Stimulated activated CD8-positive, alpha-beta memory T cell treated with anti-CD3 and anti-CD28 coated beads, Interleukin-2, amount 100 ng/mL, for 1 hour (primary cell): ENCODE results near the gene FOCAD.
"Not testable (repeated sequence)": the region's sequence is repeated elsewhere in the genome, so short reads cannot be mapped to it uniquely, and the experiment has no call there.

Source experiments
- DNase-seq, 2 donors: peaks; one replicate each; pipeline ENCODE4 v3.0.0-alpha.2; 2020; ENCODE audit warnings: low read depth in 2 of 2

Gene FOCAD

DNA sequence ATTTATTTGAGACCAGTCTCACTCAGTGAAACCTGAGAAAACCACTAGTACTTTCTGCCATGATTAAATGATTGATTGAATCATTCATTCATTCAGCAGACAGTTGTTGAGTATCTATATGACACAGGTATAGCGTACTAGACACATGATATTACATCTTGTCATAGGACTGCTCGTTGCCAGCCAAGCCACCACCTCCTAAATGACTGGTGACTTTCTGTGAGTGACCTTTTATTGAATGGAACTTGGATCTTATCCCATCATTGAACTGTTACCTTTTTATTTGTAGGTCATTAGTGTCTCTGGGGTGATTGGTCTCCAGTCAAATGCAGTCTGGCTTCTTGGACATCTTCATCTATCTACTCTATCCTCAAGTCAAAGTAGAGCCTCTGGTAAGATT, 266.6 kb downstream of the FOCAD start:
- DNase-seq: no peak

DNA sequence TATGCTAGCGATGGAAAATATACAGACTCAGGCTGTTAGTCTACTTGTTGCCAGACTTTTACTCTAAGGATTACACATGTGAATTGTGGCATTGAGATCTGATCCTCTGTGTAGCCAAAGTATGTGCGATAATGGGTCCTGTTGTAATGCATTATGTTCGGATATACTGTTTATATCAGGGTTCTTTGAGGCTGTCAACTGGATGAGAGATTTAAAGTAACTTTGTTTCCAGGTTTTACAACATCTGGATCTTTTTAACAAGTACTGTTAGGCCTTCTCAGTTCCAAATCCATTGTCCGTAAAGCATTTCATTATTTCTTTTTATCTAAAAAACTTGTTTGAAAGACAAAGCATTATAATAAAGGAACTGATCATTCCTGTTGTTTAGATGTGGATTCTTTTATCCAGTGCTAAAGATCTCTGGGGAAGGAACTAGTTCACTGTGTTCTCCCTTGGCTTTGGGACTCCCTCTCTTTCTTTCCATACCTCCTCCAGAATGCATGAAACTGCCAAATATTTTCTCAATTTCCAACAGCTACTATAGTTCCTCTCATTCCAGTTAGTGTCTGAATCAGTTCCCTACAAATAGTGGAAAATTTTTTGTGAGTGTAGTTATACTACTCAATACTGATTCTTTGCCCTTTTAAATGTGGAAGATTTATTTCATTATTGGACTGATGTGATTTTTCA, 278.6 kb downstream of the FOCAD start:
- DNase-seq: no peak

DNA sequence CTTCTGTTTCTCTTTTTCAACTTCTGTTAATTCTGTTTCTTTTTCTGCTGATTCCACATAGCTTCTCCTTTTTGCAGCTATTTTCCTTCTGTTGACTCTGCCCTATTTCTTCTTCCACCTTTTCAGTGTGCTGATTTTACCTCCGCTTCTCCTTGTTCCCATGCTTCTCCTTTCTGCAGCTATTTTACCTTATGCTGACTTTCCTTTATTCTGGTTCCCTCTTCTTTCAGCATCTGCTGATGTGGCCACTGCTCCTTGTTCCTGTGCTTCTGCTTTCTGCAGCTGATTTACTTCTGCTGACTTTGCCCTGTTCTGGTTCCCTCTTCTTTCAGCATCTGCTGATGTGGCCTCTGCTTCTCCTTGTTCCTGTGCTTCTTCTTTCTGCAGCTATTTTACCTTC, 288.6 kb downstream of the FOCAD start:
- DNase-seq: no peak

DNA sequence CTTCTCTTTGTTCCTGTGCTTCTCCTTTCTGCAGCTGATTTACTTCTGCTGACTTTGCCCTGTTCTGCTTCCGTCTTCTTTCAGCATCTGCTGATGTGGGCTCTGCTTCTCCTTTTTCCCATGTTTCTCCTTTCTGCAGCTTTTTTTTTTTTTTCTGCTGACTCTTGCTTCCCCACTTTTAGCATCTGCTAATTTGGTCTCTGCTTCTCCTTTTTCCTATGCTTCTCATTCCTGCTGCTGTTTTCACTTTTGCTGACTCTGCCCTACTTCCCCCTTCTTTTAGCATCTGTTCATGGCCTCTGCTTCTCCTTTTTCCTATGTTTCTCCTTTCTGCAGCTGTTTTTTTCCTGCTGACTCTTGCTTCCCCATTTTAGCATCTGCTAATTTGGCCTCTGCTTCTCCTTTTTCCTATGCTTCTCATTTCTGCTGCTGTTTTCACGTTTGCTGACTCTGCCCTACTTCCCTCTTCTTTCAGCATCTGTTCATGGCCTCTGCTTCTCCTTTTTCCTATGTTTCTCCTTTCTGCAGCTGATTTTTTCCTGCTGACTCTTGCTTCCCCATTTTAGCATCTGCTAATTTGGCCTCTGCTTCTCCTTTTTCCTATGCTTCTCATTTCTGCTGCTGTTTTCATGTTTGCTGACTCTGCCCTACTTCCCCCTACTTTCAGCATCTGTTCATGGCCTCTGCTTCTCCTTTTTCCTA, 289.3 kb downstream of the FOCAD start:
- not testable (repeated sequence) for DNase-seq

DNA sequence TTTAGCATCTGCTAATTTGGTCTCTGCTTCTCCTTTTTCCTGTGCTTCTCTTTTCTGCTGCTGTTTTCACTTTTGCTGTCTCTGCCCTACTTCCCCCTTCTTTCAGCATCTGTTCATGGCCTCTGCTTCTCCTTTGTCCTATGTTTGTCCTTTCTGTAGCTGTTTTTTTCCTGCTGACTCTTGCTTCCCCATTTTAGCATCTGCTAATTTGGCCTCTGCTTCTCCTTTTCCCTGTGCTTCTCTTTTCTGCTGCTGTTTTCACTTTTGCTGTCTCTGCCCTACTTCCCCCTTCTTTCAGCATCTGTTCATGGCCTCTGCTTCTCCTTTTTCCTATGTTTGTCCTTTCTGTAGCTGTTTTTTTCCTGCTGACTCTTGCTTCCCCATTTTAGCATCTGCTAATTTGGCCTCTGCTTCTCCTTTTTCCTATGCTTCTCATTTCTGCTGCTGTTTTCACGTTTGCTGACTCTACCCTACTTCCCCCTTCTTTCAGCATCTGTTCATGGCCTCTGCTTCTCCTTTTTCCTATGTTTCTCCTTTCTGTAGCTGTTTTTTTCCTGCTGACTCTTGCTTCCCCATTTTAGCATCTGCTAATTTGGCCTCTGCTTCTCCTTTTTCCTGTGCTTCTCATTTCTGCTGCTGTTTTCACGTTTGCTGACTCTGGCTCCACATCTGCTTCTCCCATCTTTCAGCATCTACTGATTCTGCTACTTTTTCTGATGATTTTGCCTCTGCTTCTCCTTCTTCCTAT, 290.3 kb downstream of the FOCAD start:
- not testable (repeated sequence) for DNase-seq

DNA sequence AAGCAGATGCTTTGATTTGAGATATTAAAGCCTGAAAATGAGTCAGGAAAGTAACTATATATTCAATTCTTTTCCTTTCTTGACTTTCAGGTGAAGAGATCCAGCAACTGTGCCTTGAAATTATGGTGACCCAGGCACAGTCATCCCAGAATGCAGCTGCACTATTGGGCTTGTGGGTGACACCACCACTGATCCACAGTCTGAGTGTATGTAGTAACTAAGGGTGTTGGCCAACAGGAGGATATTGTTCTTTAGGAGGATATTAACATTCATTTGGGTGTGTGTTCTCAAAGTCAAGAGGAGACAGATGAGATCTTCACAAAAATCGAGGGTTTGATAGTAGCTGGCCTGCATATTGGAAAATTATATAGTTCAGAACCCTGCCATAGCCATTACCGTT, 294.2 kb downstream of the FOCAD start:
- DNase-seq: no peak

DNA sequence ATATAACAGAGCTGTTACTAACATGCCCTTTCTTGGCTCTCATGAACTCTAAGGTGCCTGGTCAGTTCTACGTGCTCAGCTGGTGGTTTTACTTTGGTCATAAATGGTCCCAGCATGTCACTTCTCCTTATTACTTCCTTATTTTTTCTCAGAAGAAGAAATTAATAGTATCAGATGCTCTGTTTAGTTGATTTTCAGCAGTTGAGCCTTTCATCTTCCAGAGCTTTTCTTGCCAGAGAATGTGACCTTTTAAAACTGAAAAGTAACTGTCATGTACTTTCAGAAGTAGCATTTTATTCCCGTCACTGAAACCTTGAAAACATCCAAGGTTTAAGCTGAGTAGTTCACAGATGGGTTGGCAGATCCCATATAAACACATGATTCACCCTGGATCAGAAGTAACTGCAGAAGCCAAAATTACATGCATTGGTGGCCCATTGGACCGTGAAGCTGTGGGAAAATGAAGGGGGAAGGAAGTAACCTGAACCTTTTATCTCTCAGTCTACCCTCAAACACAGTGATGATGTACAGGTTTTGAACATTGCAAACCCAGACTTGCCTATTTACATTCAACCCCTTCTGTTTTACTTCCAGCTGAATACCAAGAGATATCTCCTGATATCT, 296.9 kb downstream of the FOCAD start:
- DNase-seq: no peak

DNA sequence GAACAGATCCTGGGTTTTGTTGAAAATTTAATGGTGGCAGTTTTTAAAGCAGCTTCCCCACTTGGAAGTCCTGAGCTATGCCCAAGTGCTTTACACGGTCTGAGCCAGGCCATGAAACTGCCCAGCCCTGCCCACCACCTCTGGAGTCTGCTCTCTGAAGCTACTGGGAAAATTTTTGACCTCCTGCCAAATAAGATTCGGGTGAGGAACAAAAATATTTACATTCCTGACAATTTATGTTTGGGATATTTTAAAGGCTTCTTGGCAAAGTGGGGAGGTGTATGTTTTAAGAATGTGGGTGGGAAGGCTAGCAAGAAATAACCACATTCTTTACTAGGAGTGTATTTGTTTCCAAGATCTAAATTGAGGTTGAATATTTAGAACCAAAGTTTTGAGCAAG, 297.4 kb downstream of the FOCAD start:
- DNase-seq: no peak

DNA sequence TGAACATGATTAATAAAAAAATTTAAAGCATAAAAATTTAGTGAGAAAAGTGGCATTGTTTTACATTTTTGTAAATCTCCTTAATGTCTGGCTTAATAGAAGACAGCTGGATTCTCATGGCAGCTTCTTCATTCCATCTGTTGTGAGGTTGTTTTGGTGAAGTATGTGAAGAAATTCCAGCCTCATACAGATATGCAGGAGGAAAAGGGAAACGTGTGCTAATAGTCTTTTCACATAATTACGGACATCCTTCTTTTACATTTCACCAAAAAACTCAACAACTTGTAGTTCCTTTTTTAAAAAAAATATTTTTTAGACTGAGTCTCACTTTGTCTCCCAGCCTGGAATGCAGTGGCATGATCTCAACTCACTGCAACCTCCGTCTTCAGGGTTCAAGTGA, 300.4 kb downstream of the FOCAD start:
- no peak for DNase-seq

DNA sequence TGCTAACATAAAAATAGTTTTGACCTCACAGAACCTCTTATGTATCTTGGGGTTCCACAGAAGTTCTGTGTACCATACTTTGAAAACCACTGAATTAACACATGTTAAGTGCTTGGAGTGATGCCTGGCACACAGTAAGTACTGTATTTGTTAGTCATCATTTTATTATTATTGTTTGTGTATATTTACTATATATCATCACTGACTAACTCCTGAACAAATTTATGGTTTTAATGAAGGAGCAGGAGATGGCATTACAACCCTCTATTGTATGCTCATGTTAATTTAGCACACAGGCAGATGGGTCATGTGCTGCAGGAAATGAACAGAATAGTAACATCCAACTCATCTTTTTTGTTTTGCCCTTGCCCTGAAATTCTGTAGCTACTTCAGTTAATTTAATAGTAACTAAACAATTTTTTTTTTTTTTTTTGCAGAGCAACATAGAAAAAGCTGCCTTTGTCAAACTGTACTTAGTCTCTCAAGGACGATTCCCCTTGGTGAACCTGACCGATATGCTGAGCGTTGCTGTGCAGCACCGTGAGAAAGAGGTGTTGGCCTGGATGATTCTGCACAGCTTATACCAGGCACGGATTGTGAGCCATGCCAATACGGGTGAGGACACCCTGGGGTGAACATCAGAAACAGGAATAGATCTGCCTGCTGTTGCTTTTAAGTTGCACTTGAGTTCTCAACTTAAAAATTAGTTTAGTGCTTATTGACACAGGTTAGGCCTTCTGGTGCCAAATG, 302.0 kb downstream of the FOCAD start:
- DNase-seq: no peak

DNA sequence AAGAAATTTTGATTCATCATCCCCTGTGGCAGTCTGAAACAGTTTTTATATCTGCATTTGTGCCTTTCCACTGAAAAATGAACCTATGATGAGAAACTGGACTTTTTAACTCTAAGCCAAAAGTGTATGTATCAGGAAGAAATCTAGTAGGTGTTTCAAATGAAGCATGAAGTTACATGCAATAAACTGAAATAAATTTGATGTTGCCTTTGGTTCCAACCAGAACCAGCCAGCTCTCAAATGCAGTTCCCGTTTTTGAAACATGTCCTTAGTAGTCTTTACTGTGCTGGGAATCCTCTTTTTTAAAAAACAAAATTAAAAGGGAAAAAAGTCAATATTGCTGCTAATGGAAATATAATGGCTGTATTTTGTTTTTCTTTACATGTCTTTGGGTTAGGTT, 303.5 kb downstream of the FOCAD start:
- no peak for DNase-seq

DNA sequence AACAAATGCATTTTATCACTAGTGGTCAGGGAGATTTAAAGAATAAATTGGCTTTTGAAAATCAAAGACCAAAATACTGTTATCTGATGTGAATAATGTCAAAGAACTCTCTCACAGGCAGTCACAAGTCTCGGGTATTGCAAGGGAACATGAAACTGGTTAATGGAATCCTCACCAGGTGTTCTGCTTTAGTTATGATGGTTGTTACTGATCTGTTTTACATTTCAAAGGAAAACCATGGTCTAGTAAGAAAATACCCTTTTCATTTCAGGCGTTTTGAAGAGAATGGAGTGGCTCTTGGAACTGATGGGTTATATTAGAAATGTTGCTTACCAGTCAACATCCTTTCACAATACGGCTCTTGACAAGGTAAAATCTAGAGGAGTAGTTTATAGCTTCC, 304.0 kb downstream of the FOCAD start:
- no peak for DNase-seq

DNA sequence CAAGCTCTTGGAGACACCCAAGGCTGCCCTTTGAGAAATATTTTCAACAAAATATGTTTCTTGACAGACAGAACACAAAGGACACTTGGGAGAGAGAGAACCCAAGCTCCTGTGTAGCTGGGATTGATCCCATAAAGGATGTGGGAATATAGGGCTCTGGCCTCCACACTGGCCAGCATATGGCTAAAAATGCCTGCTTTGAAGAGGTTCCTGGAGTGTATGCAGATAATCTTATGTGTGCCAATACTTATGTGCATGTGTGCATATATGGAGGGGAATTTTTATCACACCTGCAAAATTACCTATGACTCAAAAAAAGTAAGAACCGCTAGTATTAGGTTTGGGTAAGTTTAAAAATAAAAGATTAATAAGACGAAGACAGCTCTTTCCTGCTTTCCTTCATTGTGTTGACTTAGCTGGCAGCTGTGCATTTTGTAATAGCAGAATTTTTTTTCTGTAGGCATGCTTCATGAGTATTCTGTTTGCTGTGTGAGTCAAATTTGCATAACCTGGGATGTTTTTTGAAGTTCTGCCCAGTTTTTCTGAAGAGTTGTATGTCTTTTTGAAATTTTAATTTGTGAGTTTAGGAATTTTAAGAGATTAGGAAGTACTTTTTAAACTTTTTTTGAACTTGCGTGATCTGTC, 304.7 kb downstream of the FOCAD start:
- DNase-seq: no peak

DNA sequence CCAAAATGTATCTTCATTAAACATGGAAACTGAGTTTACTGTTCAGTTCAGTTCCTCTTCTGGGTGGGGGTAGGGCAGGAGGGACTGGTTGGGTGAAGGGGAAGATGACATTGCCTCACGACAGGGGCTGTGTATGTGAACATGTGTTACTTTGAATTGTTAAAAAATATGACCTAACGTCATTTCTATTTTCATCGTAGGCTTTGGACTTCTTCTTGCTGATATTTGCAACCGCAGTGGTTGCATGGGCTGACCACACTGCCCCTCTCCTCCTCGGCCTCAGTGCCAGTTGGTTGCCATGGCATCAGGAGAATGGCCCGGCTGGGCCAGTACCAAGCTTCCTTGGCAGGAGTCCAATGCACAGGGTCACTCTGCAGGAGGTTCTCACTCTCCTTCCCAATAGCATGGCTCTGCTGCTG, 305.9 kb downstream of the FOCAD start:
- no peak for DNase-seq

DNA sequence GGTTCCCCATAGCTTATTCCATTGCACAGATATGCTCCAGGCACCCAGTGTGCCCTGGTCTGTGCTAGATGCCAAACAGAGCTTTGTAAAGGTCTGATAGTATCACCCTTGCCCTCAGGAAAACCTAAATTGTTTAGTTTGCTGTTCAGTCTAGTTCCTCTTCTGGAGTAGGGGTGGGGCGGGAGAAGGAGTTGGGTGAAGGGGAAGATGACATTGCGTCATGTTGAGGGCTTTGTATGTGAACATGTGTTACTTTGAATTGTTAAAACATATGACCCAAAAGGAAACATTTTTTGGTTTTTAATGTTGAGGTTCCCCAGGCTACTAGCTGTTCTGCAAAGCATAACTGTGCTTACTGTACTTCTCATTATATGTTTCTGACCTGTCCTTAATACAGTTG, 306.8 kb downstream of the FOCAD start:
- no peak for DNase-seq

DNA sequence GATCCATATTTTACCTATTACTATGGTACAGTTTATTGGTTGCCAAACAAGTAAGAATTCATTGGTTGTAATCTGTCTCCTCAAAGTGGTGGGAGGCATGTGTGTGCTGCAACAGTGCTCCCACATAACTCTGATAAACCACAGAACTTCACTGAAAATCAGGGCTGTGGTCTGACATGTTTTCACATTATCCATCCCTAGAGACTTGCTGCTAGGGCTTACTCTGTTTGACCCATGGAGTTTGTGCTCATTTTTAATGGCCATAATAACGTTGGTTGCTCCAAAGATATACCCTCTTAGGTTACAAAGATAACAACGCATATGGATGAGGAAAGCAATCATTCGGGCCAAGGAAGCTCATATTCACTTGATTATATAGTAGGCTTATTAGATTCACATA, 310.4 kb downstream of the FOCAD start:
- no peak for DNase-seq

DNA sequence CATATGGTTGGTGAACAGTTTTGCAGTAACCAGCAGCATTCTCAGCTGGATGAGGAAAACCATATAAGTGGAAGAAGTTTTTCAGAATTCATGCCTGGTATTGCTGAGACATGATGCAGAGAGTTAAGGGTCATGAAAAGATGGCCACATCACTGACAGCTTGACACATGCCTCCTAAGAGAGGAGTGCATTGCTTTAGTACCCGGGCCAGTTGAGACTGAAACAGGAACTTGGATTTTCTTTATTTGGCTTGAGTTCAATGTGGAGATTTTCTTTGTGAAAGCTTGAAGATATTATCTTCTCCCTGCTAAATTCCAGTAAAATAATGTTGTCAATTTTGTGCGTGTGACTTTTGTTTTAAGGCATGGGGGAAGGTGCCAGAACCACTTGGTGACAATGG, 311.6 kb downstream of the FOCAD start:
- no peak for DNase-seq

DNA sequence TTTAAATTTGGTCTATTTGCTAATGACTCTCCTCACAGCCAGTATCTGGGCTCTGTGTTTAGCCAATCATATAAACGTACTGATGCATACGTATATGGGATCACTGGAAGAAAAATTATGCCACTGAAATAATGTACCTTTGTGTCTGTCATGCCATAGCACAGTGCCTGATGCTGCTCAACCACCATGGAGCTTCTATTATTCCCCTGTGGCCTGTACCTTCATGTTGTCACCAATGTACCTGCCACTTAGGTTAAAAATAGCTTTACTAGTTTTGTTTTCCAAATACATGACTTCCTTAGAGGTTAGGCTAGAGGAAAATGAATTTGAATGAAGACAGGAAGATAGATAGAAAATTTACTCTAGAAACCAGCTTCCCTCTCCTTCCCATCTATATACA, 312.8 kb downstream of the FOCAD start:
- no peak for DNase-seq

DNA sequence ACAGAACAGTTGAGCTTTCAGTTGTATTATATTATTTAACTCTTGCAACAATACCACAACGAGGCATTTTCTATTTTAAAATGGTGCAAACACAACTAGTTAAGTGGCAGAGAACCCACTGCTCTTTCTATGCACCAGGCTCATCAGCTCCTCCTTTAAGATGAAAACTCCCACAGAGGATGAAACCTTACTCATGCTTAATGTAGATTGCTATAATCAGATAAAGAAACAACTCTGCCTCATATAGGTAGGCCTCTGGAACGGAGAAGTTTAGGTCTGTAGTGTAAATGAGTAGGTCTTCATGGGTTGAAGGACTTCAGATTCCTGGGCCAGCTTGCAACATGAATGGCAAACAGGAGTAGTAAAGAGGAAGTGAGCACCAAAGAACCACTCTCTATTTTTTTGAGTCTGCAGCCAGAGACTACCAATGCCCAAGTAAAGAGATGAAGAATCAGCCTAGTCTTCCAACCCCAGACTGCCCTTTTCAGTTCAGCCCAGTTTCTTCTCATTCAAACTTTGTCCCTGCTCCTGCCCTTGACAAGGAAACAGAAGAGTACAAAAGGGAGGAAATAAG, 313.5 kb downstream of the FOCAD start:
- DNase-seq: no peak

DNA sequence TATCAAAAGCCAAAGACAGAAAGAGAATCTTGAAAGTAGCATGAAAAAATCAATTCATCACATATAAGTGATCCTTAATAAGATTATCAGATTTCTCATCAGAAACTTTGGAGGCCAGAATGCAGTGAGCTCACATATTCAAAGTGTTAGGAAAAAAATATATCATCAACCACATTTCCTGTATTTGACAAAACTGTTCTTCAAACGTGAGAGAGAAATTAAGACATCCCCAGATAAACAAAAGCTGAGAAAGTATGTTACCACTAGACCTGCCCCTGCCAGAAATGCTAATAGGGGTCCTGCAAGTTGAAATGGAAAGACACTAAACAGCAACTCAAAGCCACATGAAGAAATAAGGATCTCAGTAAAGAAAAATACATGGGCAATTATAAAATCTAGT, 317.5 kb downstream of the FOCAD start:
- DNase-seq: no peak

DNA sequence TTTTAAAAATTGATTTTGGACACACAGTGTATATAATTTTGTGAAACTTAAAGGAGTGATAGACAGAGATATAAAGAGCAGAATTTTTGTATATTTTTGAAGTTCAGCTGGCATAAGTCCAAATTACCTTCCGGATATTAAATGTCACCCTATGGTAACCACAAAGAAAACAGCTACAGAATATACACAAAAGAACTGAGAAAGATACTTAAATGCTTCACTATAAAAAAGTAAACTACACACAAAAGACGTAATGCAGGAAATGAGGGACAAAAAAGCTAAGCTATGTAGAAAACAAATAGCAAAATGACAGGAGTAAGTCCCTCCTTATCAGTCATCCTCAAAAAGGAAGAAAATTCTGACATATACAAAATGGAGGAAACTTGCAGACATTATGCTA, 318.0 kb downstream of the FOCAD start:
- DNase-seq: no peak
